H9 (cell line): Measurements from ENCODE around the gene PI4KB. TPM values are rescaled to one million over a fixed set of nuclear protein-coding genes. Genes with fewer than 3 reads are reported as not detected.

ENCODE experiments used
- DNase-seq: peaks from one replicate; pipeline ENCODE4 v3.0.0-alpha.2; 2017
- H2AFZ ChIP-seq: one replicate; pipeline ENCODE4 v1.6.1; 2013; ENCODE audit warnings: mild to moderate bottlenecking, low read length, control low read depth, moderate library complexity
- H2AK5ac ChIP-seq: 2 replicates; pipeline ENCODE4 v1.6.1; 2013; ENCODE audit warnings: low read length, control low read depth, mixed read lengths; ENCODE audit not compliant: insufficient read length
- H2BK120ac ChIP-seq: one replicate; pipeline ENCODE4 v1.6.1; 2013; ENCODE audit warnings: low read depth, mild to moderate bottlenecking, low read length, control low read depth, inconsistent platforms; ENCODE audit not compliant: poor library complexity, severe bottlenecking
- H2BK12ac ChIP-seq: 2 replicates; pipeline ENCODE4 v1.6.1; 2013; ENCODE audit warnings: low read length, control low read depth, mixed read lengths, low read depth; ENCODE audit not compliant: insufficient read length
- H2BK15ac ChIP-seq: 2 replicates; pipeline ENCODE4 v1.6.1; 2013; ENCODE audit warnings: low read depth, low read length, control low read depth
- H2BK20ac ChIP-seq: one replicate; pipeline ENCODE4 v1.6.1; 2013; ENCODE audit warnings: low read depth, mild to moderate bottlenecking, low read length, control low read depth, inconsistent platforms; ENCODE audit not compliant: poor library complexity, severe bottlenecking
- H2BK5ac ChIP-seq: 2 replicates; pipeline ENCODE4 v1.6.1; 2013; ENCODE audit warnings: low read length, control low read depth, mixed read lengths; ENCODE audit not compliant: insufficient read length
- H3K14ac ChIP-seq: 2 replicates; pipeline ENCODE4 v1.6.1; 2013; ENCODE audit warnings: low read length, control low read depth; ENCODE audit not compliant: insufficient read depth
- H3K18ac ChIP-seq: 2 replicates; pipeline ENCODE4 v1.6.1; 2013; ENCODE audit warnings: low read depth, mild to moderate bottlenecking, mixed read lengths, low read length, control low read depth; ENCODE audit not compliant: insufficient read length
- H3K23ac ChIP-seq: 2 replicates; pipeline ENCODE4 v1.6.1; 2013; ENCODE audit warnings: low read length, control low read depth, mixed read lengths, low read depth; ENCODE audit not compliant: insufficient read length
- H3K23me2 ChIP-seq: 2 replicates; pipeline ENCODE4 v1.6.1; 2013; ENCODE audit warnings: low read depth, mild to moderate bottlenecking, mixed read lengths, low read length, control low read depth; ENCODE audit not compliant: insufficient read length, poor library complexity, severe bottlenecking
- H3K27ac ChIP-seq: 2 replicates; pipeline ENCODE4 v1.5.1; 2013; ENCODE audit warnings: low read length, control low read depth, mixed read lengths, low read depth; ENCODE audit not compliant: insufficient read length
- H3K27me3 ChIP-seq: 2 replicates; pipeline ENCODE4 v1.6.1; 2013; ENCODE audit warnings: low read length, control low read depth, inconsistent platforms; ENCODE audit not compliant: insufficient read depth
- H3K4ac ChIP-seq: 2 replicates; pipeline ENCODE4 v1.6.1; 2013; ENCODE audit warnings: low read depth, mild to moderate bottlenecking, control low read depth, inconsistent platforms, low read length, moderate library complexity
- H3K4me1 ChIP-seq: 2 replicates; pipeline ENCODE4 v1.6.1; 2013; ENCODE audit warnings: low read length, control low read depth, inconsistent platforms; ENCODE audit not compliant: insufficient read depth
- H3K4me2 ChIP-seq: 2 replicates; pipeline ENCODE4 v1.6.1; 2013; ENCODE audit warnings: low read length, control low read depth, mixed read lengths; ENCODE audit not compliant: insufficient read length, insufficient read depth
- H3K56ac ChIP-seq: 2 replicates; pipeline ENCODE4 v1.6.1; 2013; ENCODE audit warnings: low read depth, mild to moderate bottlenecking, mixed read lengths, low read length, control low read depth; ENCODE audit not compliant: insufficient read length
- H3K79me1 ChIP-seq: 2 replicates; pipeline ENCODE4 v1.6.1; 2013; ENCODE audit warnings: low read depth, mild to moderate bottlenecking, moderate library complexity, low read length, control low read depth, inconsistent platforms; ENCODE audit not compliant: insufficient read depth, poor library complexity, severe bottlenecking
- H3K79me2 ChIP-seq: 2 replicates; pipeline ENCODE4 v1.6.1; 2013; ENCODE audit warnings: low read length, control low read depth, inconsistent platforms; ENCODE audit not compliant: insufficient read depth
- H3K9ac ChIP-seq: 2 replicates; pipeline ENCODE4 v1.6.1; 2013; ENCODE audit warnings: low read length, control low read depth, mixed read lengths; ENCODE audit not compliant: insufficient read length; ENCODE audit errors: extremely low read depth
- H3K9me3 ChIP-seq: one replicate; pipeline ENCODE4 v1.6.1; 2013; ENCODE audit warnings: low read depth, low read length, inconsistent platforms; ENCODE audit not compliant: control insufficient read depth
- H3T11ph ChIP-seq: one replicate; pipeline ENCODE4 v1.6.1; 2013; ENCODE audit warnings: mild to moderate bottlenecking, low read length, control low read depth, inconsistent platforms
- H4K20me1 ChIP-seq: one replicate; pipeline ENCODE4 v1.6.1; 2013; ENCODE audit not compliant: control insufficient read depth, insufficient read length, insufficient read depth
- H4K5ac ChIP-seq: 2 replicates; pipeline ENCODE4 v1.6.1; 2013; ENCODE audit warnings: low read depth, mild to moderate bottlenecking, mixed read lengths, low read length, control low read depth; ENCODE audit not compliant: insufficient read length
- H4K8ac ChIP-seq: replicated peaks from 2 replicates; pipeline ENCODE4 v1.6.1; 2013; ENCODE audit warnings: low read length, control low read depth, mixed read lengths, low read depth; ENCODE audit not compliant: insufficient read length
- H4K91ac ChIP-seq: 2 replicates; pipeline ENCODE4 v1.6.1; 2013; ENCODE audit warnings: low read depth, mild to moderate bottlenecking, moderate library complexity, mixed read lengths, low read length, control low read depth; ENCODE audit not compliant: insufficient read length
- H3K27ac Mint-ChIP-seq, 3 experiments: 2 replicates in 2 of 3; 3 replicates in 1 of 3; pipeline ENCODE4 v1.8.0; 2020 to 2021; ENCODE audit warnings: mixed read lengths in 3 of 3, mild to moderate bottlenecking in 1 of 3, moderate library complexity in 1 of 3
- H3K27me3 Mint-ChIP-seq: 2 replicates; pipeline ENCODE4 v1.8.0; 2021; ENCODE audit warnings: low read depth, mild to moderate bottlenecking, moderate library complexity, mixed read lengths
- H3K36me3 Mint-ChIP-seq, 3 experiments: 2 replicates in 2 of 3; 3 replicates in 1 of 3; pipeline ENCODE4 v1.8.0; 2020 to 2021; ENCODE audit warnings: low read depth in 3 of 3, mixed read lengths in 3 of 3; ENCODE audit not compliant: insufficient read depth in 1 of 3
- H3K4me1 Mint-ChIP-seq, 2 experiments: 2 replicates each; pipeline ENCODE4 v1.8.0; 2020; ENCODE audit warnings: mixed read lengths in 2 of 2
- H3K4me3 Mint-ChIP-seq, 2 experiments: 2 replicates in 1 of 2; 3 replicates in 1 of 2; pipeline ENCODE4 v1.8.0; 2020 to 2021; ENCODE audit warnings: mild to moderate bottlenecking in 2 of 2, mixed read lengths in 2 of 2, moderate library complexity in 1 of 2
- H3K9me3 Mint-ChIP-seq, 2 experiments: 2 replicates in 1 of 2; 3 replicates in 1 of 2; pipeline ENCODE4 v1.8.0; 2020; ENCODE audit warnings: mild to moderate bottlenecking in 2 of 2, mixed read lengths in 2 of 2, moderate library complexity in 1 of 2
- WGBS: extraction: QIAGEN DNeasy Blood & Tissue Kit; methylation state at CpG from one replicate; pipeline ENCODE4 v1.1.7; 2013; ENCODE audit warnings: missing lambda C conversion rate, low lambda C conversion rate, mixed read lengths; ENCODE audit not compliant: insufficient read length; ENCODE audit errors: extremely low coverage; 5-methylcytosine and 5-hydroxymethylcytosine counted together
- total RNA-seq: library from RNA; stranded (reverse); gene quantifications from 2 replicates; pipeline ENCODE4 v1.2.1, GENCODE V29; 2021
- TF ChIP-seq, protein P1 (sequence below): fragments of 200-600 bp; sonication (generic); conservative IDR thresholded peaks from 3 replicates; pipeline ENCODE4 v1.8.0; 2021; ENCODE audit warnings: antibody characterized with exemption, mild to moderate bottlenecking

PI4KB gene
- total RNA-seq, 1 experiment from 2014 or later = 39.1 TPM

DNA sequence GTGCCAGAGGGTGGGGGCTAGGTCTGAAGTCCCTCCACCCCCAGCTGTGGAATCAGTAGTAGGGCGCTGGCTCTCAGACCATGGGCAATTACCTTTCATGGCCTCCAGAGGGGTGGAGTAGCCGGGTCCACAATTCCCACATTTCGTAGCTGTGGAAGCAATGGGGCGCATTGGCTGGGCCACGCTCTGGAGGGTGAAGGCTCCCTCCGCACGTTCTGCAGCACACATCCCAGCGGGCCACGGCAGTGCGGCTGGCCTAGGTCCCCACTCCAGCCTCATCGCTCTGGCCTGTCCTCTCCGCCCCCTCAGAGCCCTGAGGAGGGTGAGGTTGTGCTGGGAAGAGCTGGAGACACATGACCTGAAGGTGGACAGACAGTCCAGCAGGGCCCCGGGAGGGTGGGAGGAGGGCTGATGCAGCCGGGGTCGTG, 42.4 kb upstream of the PI4KB start:
- Histone ChIP-seq H2BK20ac (no peak overlapping the region), H3K79me2 (no peaks in the 10 kb centered on the region), H2AFZ (no peak overlapping the region), H4K5ac (no peak overlapping the region), H3K23ac (no peak overlapping the region), H3K9ac (no peak overlapping the region), H3K14ac (no peak overlapping the region), H2BK12ac (no peak overlapping the region), H4K91ac (no peak overlapping the region), H4K20me1 (no peaks in the 10 kb centered on the region), H3K27ac (no peak overlapping the region), H4K8ac (no peak overlapping the region), H3K18ac (no peak overlapping the region), H3K4ac (no peak overlapping the region), H3K79me1 (no peaks in the 10 kb centered on the region), H3K9me3 (no peaks in the 10 kb centered on the region), H3K56ac (no peak overlapping the region), H3K4me1 (no peaks in the 10 kb centered on the region), H2BK5ac (no peak overlapping the region), H3K4me2 (no peak overlapping the region), H2BK120ac (no peak overlapping the region), H3T11ph (no peak overlapping the region), H2AK5ac (no peak overlapping the region), H3K23me2 (no peaks in the 10 kb centered on the region), H2BK15ac (no peak overlapping the region), H3K27me3 (no peaks in the 10 kb centered on the region)
- no CpG with 5 or more reads among the region's 15 CpGs for WGBS
- Mint-ChIP-seq H3K4me1 (peaks cover 15 to 34% of the 10 kb centered on the region in 2 experiments), H3K27me3 (no peaks in the 10 kb centered on the region), H3K4me3 (no peak overlapping the region), H3K9me3 (no peaks in the 10 kb centered on the region; a peak in 1 of 5 replicates), H3K27ac (no peak overlapping the region; a peak in 1 of 7 replicates), H3K36me3 (peaks cover 0 to 15% (median 13%) of the 10 kb centered on the region in 3 experiments; a peak in 3 of 7 replicates)
- no peak for DNase-seq
- TF ChIP-seq, protein P1, sequence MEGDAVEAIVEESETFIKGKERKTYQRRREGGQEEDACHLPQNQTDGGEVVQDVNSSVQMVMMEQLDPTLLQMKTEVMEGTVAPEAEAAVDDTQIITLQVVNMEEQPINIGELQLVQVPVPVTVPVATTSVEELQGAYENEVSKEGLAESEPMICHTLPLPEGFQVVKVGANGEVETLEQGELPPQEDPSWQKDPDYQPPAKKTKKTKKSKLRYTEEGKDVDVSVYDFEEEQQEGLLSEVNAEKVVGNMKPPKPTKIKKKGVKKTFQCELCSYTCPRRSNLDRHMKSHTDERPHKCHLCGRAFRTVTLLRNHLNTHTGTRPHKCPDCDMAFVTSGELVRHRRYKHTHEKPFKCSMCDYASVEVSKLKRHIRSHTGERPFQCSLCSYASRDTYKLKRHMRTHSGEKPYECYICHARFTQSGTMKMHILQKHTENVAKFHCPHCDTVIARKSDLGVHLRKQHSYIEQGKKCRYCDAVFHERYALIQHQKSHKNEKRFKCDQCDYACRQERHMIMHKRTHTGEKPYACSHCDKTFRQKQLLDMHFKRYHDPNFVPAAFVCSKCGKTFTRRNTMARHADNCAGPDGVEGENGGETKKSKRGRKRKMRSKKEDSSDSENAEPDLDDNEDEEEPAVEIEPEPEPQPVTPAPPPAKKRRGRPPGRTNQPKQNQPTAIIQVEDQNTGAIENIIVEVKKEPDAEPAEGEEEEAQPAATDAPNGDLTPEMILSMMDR = 0 out of 3 replicates have a peak, but pooled peaks have one; percentile 22
